ENCODE data around the gene INTS6. TPM values are rescaled to one million over a fixed set of nuclear protein-coding genes. Genes with fewer than 3 reads are reported as not detected.

Gene INTS6
- total RNA-seq, 1 experiment from 2014 or later: 45.5 TPM

- no TSS peak for BruUV-seq (replicated peaks)
- intact Hi-C loops (cut with micrococcal nuclease; ENCODE audit: unreplicated experiment): no loop called here
- POLR2A ChIA-PET (ENCODE audit: unreplicated experiment): interaction anchor here (0.6 to 1.0 kb wide), 4 partner anchors 8 to 295 kb away, joined by 3 to 18 read pairs (median 5); partner anchors contain the start of gene INTS6
These were observed 7.9 kb downstream of the INTS6 start for GRCh38 chr13:51444922-51445321.

GRCh38 chr13:51440381-51440780, 12.5 kb downstream of the INTS6 start:
- H3K4me1 ChIP-seq (replicated peaks; ENCODE audit: insufficient read depth): no peaks in the 10 kb centered on the region
- no peak overlapping the region for H2AFZ ChIP-seq
- H3K9me2 ChIP-seq (ENCODE audit: insufficient read depth): no peaks in the 10 kb centered on the region
- no peak overlapping the region for H3K4me2 ChIP-seq
- no peak overlapping the region for H3K27ac ChIP-seq
- no peaks in the 10 kb centered on the region for H3K79me2 ChIP-seq (ENCODE audit: low read depth)
- H3F3A ChIP-seq (ENCODE audit: insufficient read depth, low read depth): peaks cover 26% of the 10 kb centered on the region; the same call in 1 of the 2 replicates
- BruUV-seq (replicated peaks): no TSS peak
- no peak for DNase-seq
- H3K9me3 ChIP-seq (ENCODE audit: insufficient read depth, low read depth): no peaks in the 10 kb centered on the region
- CTCF ChIA-PET: no interaction called here
- H4K20me1 ChIP-seq (ENCODE audit: insufficient read depth): peaks cover 4% of the 10 kb centered on the region; the same call in 1 of the 2 replicates
- no peaks in the 10 kb centered on the region for H3K27me3 ChIP-seq (ENCODE audit: insufficient read depth, low read depth)
- no peaks in the 10 kb centered on the region; the same call in 1 of the 2 replicates for H3K36me3 ChIP-seq (ENCODE audit: low read depth)
- no peak overlapping the region for H3K4me3 ChIP-seq
- intact Hi-C loops (cut with micrococcal nuclease; ENCODE audit: unreplicated experiment): no loop called here
- TF ChIP-seq CTCF (conservative IDR thresholded peaks at IDR 0.05): no peak
- no peak for TF ChIP-seq EZH2 (IDR thresholded peaks at IDR 0.05; ENCODE audit: low read depth)
- POLR2A ChIA-PET (ENCODE audit: unreplicated experiment): interaction anchor here (0.6 kb wide), 3 partner anchors 12 to 343 kb away, joined by 3 to 8 read pairs (median 3); partner anchors contain the start of gene INTS6

More at GRCh38 chr13:51444922-51445321, 7.9 kb downstream of the INTS6 start:
- no peaks in the 10 kb centered on the region for H3K4me1 ChIP-seq (replicated peaks; ENCODE audit: insufficient read depth)
- H2AFZ ChIP-seq: no peak overlapping the region
- no peak overlapping the region for H3K4me3 ChIP-seq
- no peak for DNase-seq
- peaks cover 14% of the 10 kb centered on the region; the same call in 1 of the 2 replicates for H3F3A ChIP-seq (ENCODE audit: insufficient read depth, low read depth)
- H3K79me2 ChIP-seq (ENCODE audit: low read depth): no peaks in the 10 kb centered on the region; the same call in 1 of the 2 replicates
- no peaks in the 10 kb centered on the region for H3K9me2 ChIP-seq (ENCODE audit: insufficient read depth)
- no peak overlapping the region for H3K4me2 ChIP-seq
- peaks cover 14% of the 10 kb centered on the region for H3K36me3 ChIP-seq (ENCODE audit: low read depth)
- TF ChIP-seq EZH2 (IDR thresholded peaks at IDR 0.05; ENCODE audit: low read depth) (no peak), CTCF (conservative IDR thresholded peaks at IDR 0.05) (peak; percentile 47; the same call in 1 of the 2 replicates)
- H4K20me1 ChIP-seq (ENCODE audit: insufficient read depth): no peaks in the 10 kb centered on the region
- H3K27me3 ChIP-seq (ENCODE audit: insufficient read depth, low read depth): no peaks in the 10 kb centered on the region
- H3K27ac ChIP-seq: no peak overlapping the region
- H3K9me3 ChIP-seq (ENCODE audit: insufficient read depth, low read depth): no peaks in the 10 kb centered on the region
- CTCF ChIA-PET: interaction anchor here (1.1 kb wide), 1 partner anchor 353 kb away, joined by 7 read pairs; no protein-coding TSS in a partner anchor

GRCh38 chr13:51437550-51438127, 15.2 kb downstream of the INTS6 start:
- peaks cover under 1% of the 10 kb centered on the region; the same call in 1 of the 2 replicates for H3K36me3 ChIP-seq (ENCODE audit: low read depth)
- intact Hi-C loops (cut with micrococcal nuclease; ENCODE audit: unreplicated experiment): no loop called here
- peaks cover 8% of the 10 kb centered on the region; the same call in 1 of the 2 replicates for H4K20me1 ChIP-seq (ENCODE audit: insufficient read depth)
- H3K4me3 ChIP-seq: no peak overlapping the region
- no TSS peak for BruUV-seq (replicated peaks)
- H3K79me2 ChIP-seq (ENCODE audit: low read depth): no peaks in the 10 kb centered on the region
- H3K27ac ChIP-seq: 0 out of 2 replicates have a peak overlapping the region, but pooled peaks have one; percentile 6
- no peak overlapping the region for H2AFZ ChIP-seq
- no peak for DNase-seq
- no peaks in the 10 kb centered on the region for H3K9me3 ChIP-seq (ENCODE audit: insufficient read depth, low read depth)
- TF ChIP-seq EZH2 (IDR thresholded peaks at IDR 0.05; ENCODE audit: low read depth): no peak
- TF ChIP-seq CTCF (conservative IDR thresholded peaks at IDR 0.05): no peak
- ChIA-PET POLR2A (ENCODE audit: unreplicated experiment) (no interaction called here), CTCF (no interaction called here)
- peaks cover 24% of the 10 kb centered on the region; the same call in 1 of the 2 replicates for H3F3A ChIP-seq (ENCODE audit: insufficient read depth, low read depth)
- H3K4me2 ChIP-seq: no peak overlapping the region
- H3K9me2 ChIP-seq (ENCODE audit: insufficient read depth): no peaks in the 10 kb centered on the region
- no peaks in the 10 kb centered on the region for H3K27me3 ChIP-seq (ENCODE audit: insufficient read depth, low read depth)
- H3K4me1 ChIP-seq (replicated peaks; ENCODE audit: insufficient read depth): no peaks in the 10 kb centered on the region
